Spleen (tissue), 11 donors: ENCODE data around the gene PDGFA. TPM values are rescaled to one million over a fixed set of nuclear protein-coding genes. Genes with fewer than 3 reads are reported as not detected.

ENCODE experiments used
- DNase-seq: peaks from one replicate; pipeline ENCODE4 v3.0.0-alpha.2; 2020
- H3K27ac ChIP-seq, 8 donors: fragments of 200-600 bp; sonication (generic) in 7 of 8; 1 replicate in 4 of 8; 2 replicates in 4 of 8; pipeline versions ENCODE4 v1.5.0 to v1.8.0; 2016 to 2021; ENCODE audit warnings: inconsistent platforms in 4 of 8, mild to moderate bottlenecking in 4 of 8, moderate library complexity in 1 of 8
- H3K27me3 ChIP-seq, 7 donors: fragments of 200-600 bp; sonication (generic) in 6 of 7; replicated peaks in 1 of 7; 1 replicate in 4 of 7; 2 replicates in 3 of 7; pipeline versions ENCODE4 v1.5.0 to v1.8.0; 2016 to 2021; ENCODE audit warnings: inconsistent platforms in 3 of 7, mild to moderate bottlenecking in 1 of 7
- H3K36me3 ChIP-seq, 6 donors: fragments of 200-600 bp; sonication (generic) in 5 of 6; 1 replicate in 4 of 6; 2 replicates in 2 of 6; pipeline versions ENCODE4 v1.5.0 to v1.8.0; 2016 to 2021; ENCODE audit warnings: inconsistent platforms in 2 of 6
- H3K4me1 ChIP-seq, 6 donors: fragments of 200-600 bp; sonication (generic) in 5 of 6; 1 replicate in 3 of 6; 2 replicates in 3 of 6; pipeline versions ENCODE4 v1.5.0 to v1.8.0; 2016 to 2021; ENCODE audit warnings: inconsistent platforms in 3 of 6
- H3K4me3 ChIP-seq, 8 donors: fragments of 200-600 bp; sonication (generic) in 7 of 8; 1 replicate in 4 of 8; 2 replicates in 4 of 8; pipeline versions ENCODE4 v1.5.0 to v1.8.0; 2016 to 2021; ENCODE audit warnings: inconsistent platforms in 4 of 8, mild to moderate bottlenecking in 4 of 8, moderate library complexity in 2 of 8
- H3K9me3 ChIP-seq, 8 donors: fragments of 200-600 bp; sonication (generic) in 7 of 8; 1 replicate in 4 of 8; 2 replicates in 4 of 8; pipeline versions ENCODE4 v1.5.0 to v1.8.0; 2016 to 2021; ENCODE audit warnings: inconsistent platforms in 4 of 8
- CTCF ChIP-seq, 11 experiments: fragments of 200-600 bp in 7 of 11; fragments of 450-650 bp in 4 of 11; sonication (generic) in 4 of 11; IDR thresholded peaks in 8 of 11; conservative IDR thresholded peaks in 3 of 11; 1 replicate in 7 of 11; 2 replicates in 4 of 11; pipeline versions ENCODE4 v1.4.0 to v1.8.0; 2016 to 2021; ENCODE audit warnings: antibody characterized with exemption in 11 of 11, inconsistent platforms in 4 of 11, mild to moderate bottlenecking in 1 of 11
- POLR2A ChIP-seq, 3 donors: fragments of 450-650 bp; IDR thresholded peaks; one replicate each; pipeline ENCODE4 v1.5.1; 2017; ENCODE audit warnings: antibody characterized with exemption in 3 of 3, mild to moderate bottlenecking in 1 of 3
- POLR2AphosphoS5 ChIP-seq, 3 donors: sonication (generic); formaldehyde crosslinking; IDR thresholded peaks; one replicate each; pipeline ENCODE4 v1.5.1; 2017; ENCODE audit warnings: antibody characterized with exemption in 3 of 3
- WGBS, 5 donors: extraction: QIAGEN DNeasy Blood & Tissue Kit in 3 of 5; methylation state at CpG; one replicate each; pipeline versions ENCODE4 v1.1.5 to v1.1.7; 2013 to 2018; 5-methylcytosine and 5-hydroxymethylcytosine counted together
- intact Hi-C: fragments of 100-400 bp; cut with DNase I; formaldehyde crosslinking; loops from one replicate; pipeline ENCODE4 v1.15.0; 2023; ENCODE audit warnings: low total_unique reads
- polyA plus RNA-seq, 3 donors: library from polyadenylated mRNA; stranded (reverse); fragments of 200-250 nt; gene quantifications; one replicate each; pipeline ENCODE4 v1.2.1, GENCODE V29; 2013
- total RNA-seq, 7 donors: library from RNA; depleted of rRNA in 3 of 7; stranded (reverse); fragments of >200 nt in 3 of 7; fragmentation: NEBNext Ultra II Directional in 4 of 7; extraction: Animal tissue kit (Norgen Biotek cat#: 25700) in 4 of 7; gene quantifications; one replicate each; pipeline versions ENCODE4 v1.1.0 to v1.2.1, GENCODE V29; 2016 to 2021
- donor health status: healthy with polysubstance abuse.
- donor health status: DM: no; HTN: no; CAD: no; lungs with moderate emphysema.
- donor health status: DM: no; HTN: no; CAD: no.
- donor health status: Bipolar disorder and iron deficiency.
- donor health status: healthy.
- donor health status: DM: no; HTN: no; CAD: no.
- donor health status: DM: yes; HTN: yes; CAD: no.

The PDGFA gene
- total and polyA plus RNA-seq, 10 donors = 6.1 to 49.5 (median 19.9) TPM

GRCh38 chr7:474605-475424 lies 44.8 kb downstream of the PDGFA start:
- Histone ChIP-seq H3K9me3 (peaks cover 0 to 14% (median 10%) of the 10 kb centered on the region in 8 donors), H3K4me1 (peaks cover 0 to 14% (median 8%) of the 10 kb centered on the region in 6 donors), H3K4me3 (no peak overlapping the region), H3K27me3 (peaks cover 0 to 22% (median 0%) of the 10 kb centered on the region in 7 donors), H3K27ac (no peak overlapping the region), H3K36me3 (no peaks in the 10 kb centered on the region)
- WGBS, 5 donors = 69 to 86% (median 73%) methylated on average over 22 to 23 of the region's 23 CpGs
- peak; percentile 65 for DNase-seq
- TF ChIP-seq CTCF (IDR thresholded peaks at IDR 0.05 in 8 of 11, conservative IDR thresholded peaks at IDR 0.05 in 3 of 11) = no peak
- TF ChIP-seq POLR2AphosphoS5 (IDR thresholded peaks at IDR 0.05) = peak in 1 of 3 donors; percentile 28
- intact Hi-C loops = no loop called here

- H3K9me3 ChIP-seq = peaks cover 0 to 14% (median 10%) of the 10 kb centered on the region in 8 donors
- H3K27ac ChIP-seq = no peak overlapping the region
- peak; percentile 33 for DNase-seq
- no peaks in the 10 kb centered on the region for H3K36me3 ChIP-seq
- no peak overlapping the region for H3K4me3 ChIP-seq
- no peak for TF ChIP-seq CTCF (IDR thresholded peaks at IDR 0.05 in 8 of 11, conservative IDR thresholded peaks at IDR 0.05 in 3 of 11)
- no peak for TF ChIP-seq POLR2AphosphoS5 (IDR thresholded peaks at IDR 0.05)
- TF ChIP-seq POLR2A (IDR thresholded peaks at IDR 0.05) = no peak
- H3K4me1 ChIP-seq = peaks cover 0 to 21% (median 12%) of the 10 kb centered on the region in 6 donors
- H3K27me3 ChIP-seq = peaks cover 0 to 19% (median 0%) of the 10 kb centered on the region in 7 donors
- intact Hi-C loops = no loop called here
- WGBS, 5 donors = 81 to 87% (median 83%) methylated on average over 14 of the region's 14 CpGs
Observed at GRCh38 chr7:473870-474604, 45.6 kb downstream of the PDGFA start.

GRCh38 chr7:473211-473734 lies 46.4 kb downstream of the PDGFA start:
- Histone ChIP-seq H3K27ac (no peak overlapping the region), H3K4me1 (peaks cover 0 to 27% (median 12%) of the 10 kb centered on the region in 6 donors), H3K27me3 (peaks cover 0 to 19% (median 0%) of the 10 kb centered on the region in 7 donors), H3K4me3 (no peak overlapping the region), H3K36me3 (no peaks in the 10 kb centered on the region), H3K9me3 (peaks cover 0 to 14% (median 10%) of the 10 kb centered on the region in 8 donors)
- intact Hi-C loops = no loop called here
- TF ChIP-seq POLR2AphosphoS5 (IDR thresholded peaks at IDR 0.05) = no peak
- TF ChIP-seq CTCF (IDR thresholded peaks at IDR 0.05 in 8 of 11, conservative IDR thresholded peaks at IDR 0.05 in 3 of 11) = no peak
- TF ChIP-seq POLR2A (IDR thresholded peaks at IDR 0.05) = no peak
- peak; percentile 66 for DNase-seq
- 87 to 90% (median 89%) methylated on average over 9 to 18 of the region's 18 CpGs for WGBS, 5 donors
